ENCODE results near the gene TMEM40. TPM values are rescaled to one million over a fixed set of nuclear protein-coding genes. Genes with fewer than 3 reads are reported as not detected.

The TMEM40 gene
- total RNA-seq, 1 donor from 2014 or later, result 0.54 TPM

GRCh38 chr3:12755754-12756153, 3.3 kb downstream of the TMEM40 start:
- no peak for DNase-seq (ENCODE audit: low spot score)
- intact Hi-C loops (cut with DNase I), result no loop called here

GRCh38 chr3:12754313-12754712, 4.7 kb downstream of the TMEM40 start:
- intact Hi-C loops (cut with DNase I), result no loop called here
- DNase-seq (ENCODE audit: low spot score), result no peak

- DNase-seq (ENCODE audit: low spot score), result no peak
- intact Hi-C loops (cut with DNase I), result no loop called here
Observed at GRCh38 chr3:12753275-12754028, 5.6 kb downstream of the TMEM40 start.

- no peak for DNase-seq (ENCODE audit: low spot score)
- intact Hi-C loops (cut with DNase I), result no loop called here
Observed at GRCh38 chr3:12752809-12753208, 6.2 kb downstream of the TMEM40 start.

- intact Hi-C loops (cut with DNase I), result no loop called here
- no peak for DNase-seq (ENCODE audit: low spot score)
Observed at GRCh38 chr3:12752102-12752501, 7.0 kb downstream of the TMEM40 start.

GRCh38 chr3:12751571-12751970, 7.5 kb downstream of the TMEM40 start:
- intact Hi-C loops (cut with DNase I), result no loop called here
- DNase-seq (ENCODE audit: low spot score), result no peak

- DNase-seq (ENCODE audit: low spot score), result no peak
- intact Hi-C loops (cut with DNase I), result no loop called here
Observed at GRCh38 chr3:12750658-12751071, 8.4 kb downstream of the TMEM40 start.

GRCh38 chr3:12750223-12750622, 8.8 kb downstream of the TMEM40 start:
- DNase-seq (ENCODE audit: low spot score), result no peak
- intact Hi-C loops (cut with DNase I), result no loop called here

GRCh38 chr3:12748477-12748876, 10.6 kb downstream of the TMEM40 start:
- DNase-seq (ENCODE audit: low spot score), result no peak
- intact Hi-C loops (cut with DNase I), result no loop called here

- intact Hi-C loops (cut with DNase I), result no loop called here
- no peak for DNase-seq (ENCODE audit: low spot score)
Observed at GRCh38 chr3:12746419-12746818, 12.6 kb downstream of the TMEM40 start.

- intact Hi-C loops (cut with DNase I), result no loop called here
- DNase-seq (ENCODE audit: low spot score), result no peak
Observed at GRCh38 chr3:12744326-12744725, 14.7 kb downstream of the TMEM40 start.

- intact Hi-C loops (cut with DNase I), result no loop called here
- no peak for DNase-seq (ENCODE audit: low spot score)
Observed at GRCh38 chr3:12743583-12743982, 15.5 kb downstream of the TMEM40 start.

- no peak for DNase-seq (ENCODE audit: low spot score)
- intact Hi-C loops (cut with DNase I), result no loop called here
Observed at GRCh38 chr3:12742330-12743107, 16.5 kb downstream of the TMEM40 start.

- intact Hi-C loops (cut with DNase I), result no loop called here
- no peak for DNase-seq (ENCODE audit: low spot score)
Observed at GRCh38 chr3:12741209-12741608, 17.9 kb downstream of the TMEM40 start.

- intact Hi-C loops (cut with DNase I), result no loop called here
- DNase-seq (ENCODE audit: low spot score), result no peak
Observed at GRCh38 chr3:12737833-12738232, 21.2 kb downstream of the TMEM40 start.

- DNase-seq (ENCODE audit: low spot score), result no peak
- intact Hi-C loops (cut with DNase I), result no loop called here
Observed at GRCh38 chr3:12737319-12737718, 21.7 kb downstream of the TMEM40 start.

GRCh38 chr3:12734960-12735359, 24.1 kb downstream of the TMEM40 start:
- no peak for DNase-seq (ENCODE audit: low spot score)
- intact Hi-C loops (cut with DNase I), result no loop called here

GRCh38 chr3:12733566-12733965, 25.5 kb downstream of the TMEM40 start:
- no peak for DNase-seq (ENCODE audit: low spot score)
- intact Hi-C loops (cut with DNase I), result no loop called here

GRCh38 chr3:12730506-12731242, 28.4 kb downstream of the TMEM40 start:
- intact Hi-C loops (cut with DNase I), result no loop called here

GRCh38 chr3:12729051-12729651, 29.9 kb downstream of the TMEM40 start:
- intact Hi-C loops (cut with DNase I), result loop anchor here (5.0 to 10.0 kb wide), 2 partner anchors 68 to 594 kb away; partner anchors contain the start of gene CAND2
- DNase-seq (ENCODE audit: low spot score), result no peak

More at GRCh38 chr3:12730506-12731242, 28.4 kb downstream of the TMEM40 start:
- no peak for DNase-seq (ENCODE audit: low spot score)
